ENCODE results near the gene MANEAL. TPM values are rescaled to one million over a fixed set of nuclear protein-coding genes. Genes with fewer than 3 reads are reported as not detected.

MANEAL gene
- polyA plus RNA-seq, 3 donors, result 0.24 to 0.56 TPM; not detected in 1

DNA sequence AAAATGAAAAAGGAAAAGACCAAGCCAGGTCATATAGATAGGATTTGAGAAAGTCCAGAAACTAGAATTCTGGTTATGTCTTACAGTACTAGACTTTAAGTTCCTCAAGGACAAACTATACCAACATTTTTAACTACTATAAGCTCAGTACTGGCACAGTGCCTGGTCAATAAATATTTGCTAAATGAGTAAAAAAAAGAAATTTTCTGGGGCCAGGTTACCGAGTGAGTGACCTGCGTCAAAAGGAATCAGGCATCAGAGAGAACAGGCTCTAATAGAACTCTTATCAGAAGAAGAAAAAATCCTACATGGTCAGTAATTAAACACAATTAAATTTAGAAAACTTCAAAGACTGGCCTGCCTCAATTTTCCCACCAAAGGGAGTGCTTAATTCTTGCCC, 38.2 kb downstream of the MANEAL start:
- H3K27ac Mint-ChIP-seq, result peak overlapping the region in 1 of 7 donors; percentile 15
- H2AFZ ChIP-seq (ENCODE audit: insufficient read depth, low read depth, low read length, poor library complexity, severe bottlenecking), result no peak overlapping the region
- no peak overlapping the region for H3K27ac ChIP-seq (ENCODE audit: low read depth in 1 of 2, low read length in 2 of 2)
- H3K4me1 ChIP-seq (ENCODE audit: control insufficient read depth in 1 of 2, insufficient read depth in 2 of 2, low read length in 2 of 2), result peaks cover 0 to under 1% of the 10 kb centered on the region in 2 donors
- H3K9me3 ChIP-seq (replicated peaks in 1 of 2; ENCODE audit: control insufficient read depth in 1 of 2, insufficient read depth in 1 of 2, low read length in 2 of 2), result no peaks in the 10 kb centered on the region
- H3K9ac ChIP-seq (ENCODE audit: insufficient read depth, low read length, poor library complexity, severe bottlenecking), result no peak overlapping the region
- no peak for DNase-seq
- H3K9me3 Mint-ChIP-seq, result no peaks in the 10 kb centered on the region
- TF ChIP-seq, protein P1, sequence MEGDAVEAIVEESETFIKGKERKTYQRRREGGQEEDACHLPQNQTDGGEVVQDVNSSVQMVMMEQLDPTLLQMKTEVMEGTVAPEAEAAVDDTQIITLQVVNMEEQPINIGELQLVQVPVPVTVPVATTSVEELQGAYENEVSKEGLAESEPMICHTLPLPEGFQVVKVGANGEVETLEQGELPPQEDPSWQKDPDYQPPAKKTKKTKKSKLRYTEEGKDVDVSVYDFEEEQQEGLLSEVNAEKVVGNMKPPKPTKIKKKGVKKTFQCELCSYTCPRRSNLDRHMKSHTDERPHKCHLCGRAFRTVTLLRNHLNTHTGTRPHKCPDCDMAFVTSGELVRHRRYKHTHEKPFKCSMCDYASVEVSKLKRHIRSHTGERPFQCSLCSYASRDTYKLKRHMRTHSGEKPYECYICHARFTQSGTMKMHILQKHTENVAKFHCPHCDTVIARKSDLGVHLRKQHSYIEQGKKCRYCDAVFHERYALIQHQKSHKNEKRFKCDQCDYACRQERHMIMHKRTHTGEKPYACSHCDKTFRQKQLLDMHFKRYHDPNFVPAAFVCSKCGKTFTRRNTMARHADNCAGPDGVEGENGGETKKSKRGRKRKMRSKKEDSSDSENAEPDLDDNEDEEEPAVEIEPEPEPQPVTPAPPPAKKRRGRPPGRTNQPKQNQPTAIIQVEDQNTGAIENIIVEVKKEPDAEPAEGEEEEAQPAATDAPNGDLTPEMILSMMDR (IDR thresholded peaks at IDR 0.05), result no peak
- intact Hi-C loops (cut with micrococcal nuclease), result loop anchor here in 1 of 2 donors (2.0 kb wide), 1 partner anchor 29 kb away; no protein-coding TSS in a partner anchor
- H3K36me3 ChIP-seq (replicated peaks in 1 of 2; ENCODE audit: control insufficient read depth in 1 of 2, insufficient read depth in 2 of 2, low read length in 2 of 2), result peaks cover 82 to 95% of the 10 kb centered on the region in 2 donors
- no peaks in the 10 kb centered on the region for H3K27me3 ChIP-seq (ENCODE audit: control insufficient read depth in 2 of 2, insufficient read depth in 2 of 2, low read length in 2 of 2)
- peaks cover 58% of the 10 kb centered on the region for H3K79me2 ChIP-seq (ENCODE audit: insufficient read depth, low read length)
- H3K4me3 ChIP-seq (replicated peaks in 1 of 3; ENCODE audit: low read depth in 2 of 3, low read length in 3 of 3), result no peak overlapping the region
- WGBS (ENCODE audit: insufficient coverage), result no CpG with 5 or more reads among the region's 2 CpGs
- H3K4me2 ChIP-seq (replicated peaks; ENCODE audit: extremely low read depth, low read length, poor library complexity, severe bottlenecking), result no peak overlapping the region
- H3K27me3 Mint-ChIP-seq (ENCODE audit: low read depth in 3 of 3), result no peaks in the 10 kb centered on the region
- peaks cover 50% of the 10 kb centered on the region for H4K20me1 ChIP-seq (ENCODE audit: insufficient read depth, low read length)
- H3K4me3 Mint-ChIP-seq, result no peak overlapping the region
- H3K36me3 Mint-ChIP-seq, result peaks cover 74 to 93% of the 10 kb centered on the region in 2 donors
- peaks cover 4% of the 10 kb centered on the region for H3K4me1 Mint-ChIP-seq

DNA sequence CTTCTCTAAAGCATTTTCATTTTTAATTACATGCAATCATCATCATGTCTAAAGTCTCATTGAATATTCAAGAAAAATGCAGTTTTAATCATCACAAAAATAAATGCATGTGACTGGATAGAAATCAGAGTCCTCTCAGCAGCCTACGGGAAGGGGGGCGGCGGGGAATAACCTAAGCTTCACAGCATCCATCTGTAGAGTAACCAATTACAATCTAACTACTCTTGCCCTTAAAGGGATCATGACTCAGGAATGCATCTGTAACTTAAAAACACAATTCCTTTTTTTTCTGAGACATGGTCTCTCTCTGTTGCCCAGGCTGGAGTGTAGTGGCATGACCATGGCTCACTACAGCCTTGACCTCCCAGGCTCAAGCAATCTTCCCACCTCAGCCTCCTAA, 43.1 kb downstream of the MANEAL start:
- peaks cover 76% of the 10 kb centered on the region for H3K79me2 ChIP-seq (ENCODE audit: insufficient read depth, low read length)
- Mint-ChIP-seq H3K27ac (peak overlapping the region in 6 of 7 donors; percentile 21 to 85 (median 58)), H3K36me3 (peaks cover 84 to 94% of the 10 kb centered on the region in 2 donors)

More for the DNA sequence above, 43.1 kb downstream of the MANEAL start:
- WGBS (ENCODE audit: insufficient coverage), result no CpG with 5 or more reads among the region's 3 CpGs
- intact Hi-C loops (cut with micrococcal nuclease), result no loop called here
- Mint-ChIP-seq H3K27me3 (ENCODE audit: low read depth in 3 of 3) (peaks cover 0 to 1% (median 0%) of the 10 kb centered on the region in 3 donors), H3K9me3 (no peaks in the 10 kb centered on the region), H3K4me3 (no peak overlapping the region), H3K4me1 (peaks cover 8% of the 10 kb centered on the region)
- DNase-seq, result no peak
- Histone ChIP-seq H3K9ac (ENCODE audit: insufficient read depth, low read length, poor library complexity, severe bottlenecking) (no peak overlapping the region), H3K4me2 (replicated peaks; ENCODE audit: extremely low read depth, low read length, poor library complexity, severe bottlenecking) (no peak overlapping the region), H3K9me3 (replicated peaks in 1 of 2; ENCODE audit: control insufficient read depth in 1 of 2, insufficient read depth in 1 of 2, low read length in 2 of 2) (no peaks in the 10 kb centered on the region), H3K36me3 (replicated peaks in 1 of 2; ENCODE audit: control insufficient read depth in 1 of 2, insufficient read depth in 2 of 2, low read length in 2 of 2) (peaks cover 97% of the 10 kb centered on the region in 2 donors), H3K27ac (ENCODE audit: low read depth in 1 of 2, low read length in 2 of 2) (peak overlapping the region in 1 of 2 donors; percentile 39), H3K4me1 (ENCODE audit: control insufficient read depth in 1 of 2, insufficient read depth in 2 of 2, low read length in 2 of 2) (no peaks in the 10 kb centered on the region), H3K4me3 (replicated peaks in 1 of 3; ENCODE audit: low read depth in 2 of 3, low read length in 3 of 3) (no peak overlapping the region), H2AFZ (ENCODE audit: insufficient read depth, low read depth, low read length, poor library complexity, severe bottlenecking) (no peak overlapping the region), H4K20me1 (ENCODE audit: insufficient read depth, low read length) (peaks cover 78% of the 10 kb centered on the region), H3K27me3 (ENCODE audit: control insufficient read depth in 2 of 2, insufficient read depth in 2 of 2, low read length in 2 of 2) (no peaks in the 10 kb centered on the region)
- TF ChIP-seq, protein P1 (IDR thresholded peaks at IDR 0.05), result no peak
